Brain pericyte (primary cell): Measurements from ENCODE around the gene MFSD2B.
"Not testable (repeated sequence)": the region's sequence is repeated elsewhere in the genome, so short reads cannot be mapped to it uniquely, and the experiment has no call there.

Source experiments
- DNase-seq: peaks from one replicate; pipeline ENCODE4 v3.0.0-alpha.2; 2012; ENCODE audit warnings: low read depth, low spot score

The MFSD2B gene

GRCh38 chr2:24009680-24010476 is at the start of gene MFSD2B:
Gene MFSD2B (plus strand): TSS chr2:24010085. CDS start chr2:24010097, 12 bp downstream.
- no peak for DNase-seq

- DNase-seq: no peak
Measured at GRCh38 chr2:23967846-23968245, 42.0 kb upstream of the MFSD2B start.

GRCh38 chr2:23976883-23977282 is 33.0 kb upstream of the MFSD2B start:
- DNase-seq: no peak

GRCh38 chr2:23988371-23988770 is 21.5 kb upstream of the MFSD2B start:
- DNase-seq: no peak

GRCh38 chr2:23992931-23993330 is 17.0 kb upstream of the MFSD2B start:
- no peak for DNase-seq

- DNase-seq: no peak
Measured at GRCh38 chr2:23993736-23994269, 16.1 kb upstream of the MFSD2B start.

GRCh38 chr2:23994567-23994966 is 15.3 kb upstream of the MFSD2B start:
- DNase-seq: no peak

- DNase-seq: no peak
Measured at GRCh38 chr2:24007693-24008092, 2.2 kb upstream of the MFSD2B start.

GRCh38 chr2:24008672-24009366 is 1.1 kb upstream of the MFSD2B start:
- DNase-seq: no peak

- DNase-seq: no peak
Measured at GRCh38 chr2:24009367-24009679, 562 bp upstream of the MFSD2B start.

GRCh38 chr2:24010477-24011249 is 778 bp downstream of the MFSD2B start:
- DNase-seq: no peak

GRCh38 chr2:24011250-24012104 is 1.6 kb downstream of the MFSD2B start:
- no peak for DNase-seq

- DNase-seq: no peak
Measured at GRCh38 chr2:24012521-24013188, 2.8 kb downstream of the MFSD2B start.

GRCh38 chr2:24014902-24015301 is 5.0 kb downstream of the MFSD2B start:
- DNase-seq: not testable (repeated sequence)

- DNase-seq: peak; percentile 52
Measured at GRCh38 chr2:24015562-24016375, 5.9 kb downstream of the MFSD2B start.

GRCh38 chr2:24016376-24016761 is 6.5 kb downstream of the MFSD2B start:
- DNase-seq: no peak

GRCh38 chr2:24016853-24017703 is 7.2 kb downstream of the MFSD2B start:
- no peak for DNase-seq

- DNase-seq: no peak
Measured at GRCh38 chr2:24017711-24018110, 7.8 kb downstream of the MFSD2B start.

- DNase-seq: no peak
Measured at GRCh38 chr2:24018241-24018640, 8.4 kb downstream of the MFSD2B start.
